Aorta (tissue), 5 donors: ENCODE data around the gene SH3RF3. TPM values are rescaled to one million over a fixed set of nuclear protein-coding genes. Genes with fewer than 3 reads are reported as not detected.

Experiments
- ATAC-seq: fragments of 200-7000 bp; cut with Tn5 transposase; one replicate; pipeline ENCODE4 v1.9.1; 2022; ENCODE audit warnings: moderate library complexity; ENCODE audit not compliant: low FRiP score
- DNase-seq, 2 donors: peaks; one replicate each; pipeline ENCODE4 v3.0.0-alpha.2; 2020
- H3K27ac ChIP-seq, 2 donors: one replicate each; pipeline ENCODE4 v1.5.1; 2013; ENCODE audit warnings: low read length in 2 of 2, mild to moderate bottlenecking in 2 of 2, moderate library complexity in 2 of 2, control low read depth in 1 of 2, inconsistent platforms in 1 of 2, low read depth in 1 of 2
- H3K27me3 ChIP-seq, 2 donors: one replicate each; pipeline ENCODE4 v1.6.1; 2013; ENCODE audit warnings: control low read depth in 1 of 2, low read length in 1 of 2, mild to moderate bottlenecking in 1 of 2, moderate library complexity in 1 of 2; ENCODE audit not compliant: insufficient read depth in 2 of 2, control insufficient read depth in 1 of 2
- H3K36me3 ChIP-seq, 2 donors: one replicate each; pipeline ENCODE4 v1.6.1; 2013; ENCODE audit warnings: control low read depth in 1 of 2, low read length in 1 of 2, mild to moderate bottlenecking in 1 of 2; ENCODE audit not compliant: insufficient read depth in 2 of 2, control insufficient read depth in 1 of 2
- H3K4me1 ChIP-seq, 2 donors: one replicate each; pipeline ENCODE4 v1.6.1; 2013; ENCODE audit warnings: low read length in 2 of 2, control low read depth in 1 of 2, mild to moderate bottlenecking in 1 of 2, moderate library complexity in 1 of 2; ENCODE audit not compliant: insufficient read depth in 2 of 2, control insufficient read depth in 1 of 2
- H3K4me3 ChIP-seq, 2 donors: one replicate each; pipeline ENCODE4 v1.5.1; 2013; ENCODE audit warnings: low read length in 2 of 2, control low read depth in 1 of 2, mild to moderate bottlenecking in 1 of 2
- H3K9me3 ChIP-seq: one replicate; pipeline ENCODE4 v1.6.1; 2013; ENCODE audit warnings: mild to moderate bottlenecking, low read length; ENCODE audit not compliant: control insufficient read depth
- WGBS, 2 donors: extraction: QIAGEN DNeasy Blood & Tissue Kit; methylation state at CpG; one replicate each; pipeline ENCODE4 v1.1.7; 2013; 5-methylcytosine and 5-hydroxymethylcytosine counted together
- intact Hi-C, 2 donors: fragments of 100-400 bp; cut with DNase I; formaldehyde crosslinking; loops; one replicate each; pipeline versions ENCODE4 v1.14.2 to v1.15.0; 2022
- polyA plus RNA-seq, 2 donors: library from polyadenylated mRNA; stranded (reverse); fragments of 200-250 nt; gene quantifications; one replicate each; pipeline ENCODE4 v1.2.3, GENCODE V29; 2013
- total RNA-seq, 2 donors: library from RNA; stranded (reverse); fragmentation: NEBNext Ultra II Directional; extraction: Animal tissue kit (Norgen Biotek cat#: 25700); gene quantifications; one replicate each; pipeline ENCODE4 v1.2.1, GENCODE V29; 2021
- donor health status: healthy with polysubstance abuse.
- donor health status: Bipolar disorder and iron deficiency.
- donor health status: DM: no; HTN: no; CAD: no.
- donor health status: DM: no; HTN: no; CAD: no.
- donor health status: DM: yes; HTN: yes; CAD: no.

SH3RF3 gene
- total and polyA plus RNA-seq, 4 donors, result 3.1 to 24.4 (median 18.0) TPM

- WGBS, 2 donors, result 92 to 94% methylated on average over 4 of the region's 4 CpGs
- no peak for ATAC-seq
- Histone ChIP-seq H3K4me1 (peaks cover 0 to 2% of the 10 kb centered on the region in 2 donors), H3K27ac (no peak overlapping the region), H3K9me3 (no peaks in the 10 kb centered on the region), H3K4me3 (no peak overlapping the region), H3K27me3 (no peaks in the 10 kb centered on the region), H3K36me3 (no peaks in the 10 kb centered on the region)
- intact Hi-C loops, result no loop called here
- no peak for DNase-seq
Observed at GRCh38 chr2:109364217-109364616, 235.2 kb downstream of the SH3RF3 start.

GRCh38 chr2:109365131-109365530, 236.1 kb downstream of the SH3RF3 start:
- H3K4me3 ChIP-seq, result no peak overlapping the region
- peak in 1 of 2 donors; percentile 51 for DNase-seq
- intact Hi-C loops, result no loop called here
- WGBS, 2 donors, result 64 to 76% methylated on average over 3 of the region's 3 CpGs
- H3K27ac ChIP-seq, result no peak overlapping the region
- H3K9me3 ChIP-seq, result no peaks in the 10 kb centered on the region
- no peaks in the 10 kb centered on the region for H3K36me3 ChIP-seq
- ATAC-seq, result no peak
- H3K4me1 ChIP-seq, result peaks cover 0 to 2% of the 10 kb centered on the region in 2 donors
- no peaks in the 10 kb centered on the region for H3K27me3 ChIP-seq

- intact Hi-C loops, result no loop called here
- ATAC-seq (no peak), DNase-seq (no peak)
- H3K4me1 ChIP-seq, result peaks cover 0 to 2% of the 10 kb centered on the region in 2 donors
- no peak overlapping the region for H3K4me3 ChIP-seq
- no peak overlapping the region for H3K27ac ChIP-seq
- H3K27me3 ChIP-seq, result no peaks in the 10 kb centered on the region
- peaks cover 0 to 3% of the 10 kb centered on the region in 2 donors for H3K36me3 ChIP-seq
- WGBS, 2 donors, result 3 to 13% methylated on average over 1 of the region's 1 CpG
- H3K9me3 ChIP-seq, result no peaks in the 10 kb centered on the region
Observed at GRCh38 chr2:109367683-109368082, 238.7 kb downstream of the SH3RF3 start.

GRCh38 chr2:109368798-109369197, 239.8 kb downstream of the SH3RF3 start:
- intact Hi-C loops, result no loop called here
- H3K4me3 ChIP-seq, result no peak overlapping the region
- ATAC-seq (no peak), DNase-seq (no peak)
- H3K9me3 ChIP-seq, result no peaks in the 10 kb centered on the region
- H3K27me3 ChIP-seq, result no peaks in the 10 kb centered on the region
- peaks cover 0 to 3% of the 10 kb centered on the region in 2 donors for H3K36me3 ChIP-seq
- H3K27ac ChIP-seq, result no peak overlapping the region
- H3K4me1 ChIP-seq, result peaks cover 0 to 2% of the 10 kb centered on the region in 2 donors
- WGBS, 2 donors, result 80 to 82% methylated on average over 10 of the region's 10 CpGs

- Histone ChIP-seq H3K4me1 (peaks cover 0 to 2% of the 10 kb centered on the region in 2 donors), H3K36me3 (peaks cover 0 to 3% of the 10 kb centered on the region in 2 donors), H3K27me3 (no peaks in the 10 kb centered on the region), H3K27ac (no peak overlapping the region), H3K9me3 (no peaks in the 10 kb centered on the region), H3K4me3 (no peak overlapping the region)
- DNase-seq (peak in 1 of 2 donors; percentile 54), ATAC-seq (no peak)
- WGBS, 2 donors, result 94 to 97% methylated on average over 12 of the region's 12 CpGs
- intact Hi-C loops, result no loop called here
Observed at GRCh38 chr2:109369671-109370191, 240.7 kb downstream of the SH3RF3 start.

GRCh38 chr2:109370399-109371035, 241.5 kb downstream of the SH3RF3 start:
- Histone ChIP-seq H3K4me1 (peaks cover 0 to 2% of the 10 kb centered on the region in 2 donors), H3K4me3 (no peak overlapping the region), H3K27me3 (no peaks in the 10 kb centered on the region), H3K36me3 (peaks cover 0 to 3% of the 10 kb centered on the region in 2 donors), H3K9me3 (no peaks in the 10 kb centered on the region), H3K27ac (no peak overlapping the region)
- ATAC-seq (no peak), DNase-seq (peak in 1 of 2 donors; percentile 59)
- WGBS, 2 donors, result 85 to 87% methylated on average over 13 of the region's 13 CpGs
- intact Hi-C loops, result no loop called here

GRCh38 chr2:109371481-109372170, 242.6 kb downstream of the SH3RF3 start:
- H3K36me3 ChIP-seq, result peaks cover 0 to 3% of the 10 kb centered on the region in 2 donors
- no peak overlapping the region for H3K4me3 ChIP-seq
- H3K4me1 ChIP-seq, result peaks cover 0 to 2% of the 10 kb centered on the region in 2 donors
- no peaks in the 10 kb centered on the region for H3K9me3 ChIP-seq
- no peak for ATAC-seq
- intact Hi-C loops, result no loop called here
- H3K27ac ChIP-seq, result no peak overlapping the region
- no peaks in the 10 kb centered on the region for H3K27me3 ChIP-seq
- peak in 1 of 2 donors; percentile 67 for DNase-seq
- 90 to 91% methylated on average over 18 of the region's 18 CpGs for WGBS, 2 donors

- DNase-seq (no peak), ATAC-seq (no peak)
Observed at GRCh38 chr2:109372171-109372568, 243.2 kb downstream of the SH3RF3 start.

More at GRCh38 chr2:109372171-109372568, 243.2 kb downstream of the SH3RF3 start:
- Histone ChIP-seq H3K4me3 (no peak overlapping the region), H3K9me3 (no peaks in the 10 kb centered on the region), H3K4me1 (peaks cover 0 to 2% of the 10 kb centered on the region in 2 donors), H3K36me3 (peaks cover 0 to 3% of the 10 kb centered on the region in 2 donors), H3K27ac (no peak overlapping the region), H3K27me3 (no peaks in the 10 kb centered on the region)
- 90% methylated on average over 4 of the region's 4 CpGs for WGBS, 2 donors
- intact Hi-C loops, result no loop called here
